GM23338 (cell line): ENCODE results near the gene DNAJC9. TPM values are rescaled to one million over a fixed set of nuclear protein-coding genes. Genes with fewer than 3 reads are reported as not detected.

ENCODE experiments used
- ATAC-seq: fragments of 200-7000 bp; cut with Tn5 transposase; 3 replicates; pipeline ENCODE4 v1.9.1; 2020
- DNase-seq: peaks from one replicate; pipeline ENCODE4 v3.0.0-alpha.2; 2015; ENCODE audit warnings: low spot score
- H2AFZ ChIP-seq: fragments of 200-600 bp; sonication (generic); 2 replicates; pipeline ENCODE4 v1.8.0; 2016; ENCODE audit warnings: antibody characterized with exemption, mild to moderate bottlenecking, moderate library complexity
- H3F3A ChIP-seq: fragments of 200-600 bp; sonication (generic); replicated peaks from 2 replicates; pipeline ENCODE4 v1.8.0; 2017; ENCODE audit warnings: antibody characterized with exemption, mixed run types, low read depth
- H3K27ac ChIP-seq: fragments of 200-600 bp; sonication (generic); 2 replicates; pipeline ENCODE4 v1.6.1; 2016; ENCODE audit warnings: low read depth
- H3K27me3 ChIP-seq: fragments of 200-600 bp; sonication (generic); 2 replicates; pipeline ENCODE4 v1.8.0; 2016; ENCODE audit warnings: mild to moderate bottlenecking, mixed run types, moderate library complexity; ENCODE audit not compliant: insufficient read depth
- H3K36me3 ChIP-seq: fragments of 200-600 bp; sonication (generic); 2 replicates; pipeline ENCODE4 v1.8.0; 2016; ENCODE audit warnings: mild to moderate bottlenecking; ENCODE audit not compliant: insufficient read depth
- H3K4me1 ChIP-seq: fragments of 200-600 bp; sonication (generic); 2 replicates; pipeline ENCODE4 v1.8.0; 2016; ENCODE audit warnings: mild to moderate bottlenecking, moderate library complexity; ENCODE audit not compliant: insufficient read depth
- H3K4me2 ChIP-seq: fragments of 200-600 bp; sonication (generic); 2 replicates; pipeline ENCODE4 v1.7.1; 2017; ENCODE audit warnings: mixed run types
- H3K4me3 ChIP-seq: fragments of 200-600 bp; sonication (generic); 2 replicates; pipeline ENCODE4 v1.6.1; 2016; ENCODE audit warnings: mixed run types
- H3K79me2 ChIP-seq: fragments of 200-600 bp; sonication (generic); replicated peaks from 2 replicates; pipeline ENCODE4 v1.8.0; 2017; ENCODE audit warnings: mild to moderate bottlenecking; ENCODE audit not compliant: insufficient read depth
- H3K9me2 ChIP-seq: fragments of 200-600 bp; sonication (generic); 2 replicates; pipeline ENCODE4 v1.8.0; 2017; ENCODE audit not compliant: insufficient read depth
- H4K20me1 ChIP-seq: fragments of 200-600 bp; sonication (generic); replicated peaks from 2 replicates; pipeline ENCODE4 v1.8.0; 2017; ENCODE audit warnings: mild to moderate bottlenecking; ENCODE audit not compliant: insufficient read depth
- H3K27ac Mint-ChIP-seq: 2 replicates; pipeline ENCODE4 v1.8.0; 2020; ENCODE audit warnings: inconsistent platforms, mild to moderate bottlenecking, moderate library complexity, mixed read lengths
- H3K27me3 Mint-ChIP-seq: 3 replicates; pipeline ENCODE4 v1.8.0; 2022; ENCODE audit warnings: low read depth, mild to moderate bottlenecking, moderate library complexity, mixed read lengths, inconsistent platforms; ENCODE audit not compliant: insufficient read depth, poor library complexity
- H3K36me3 Mint-ChIP-seq: 3 replicates; pipeline ENCODE4 v1.8.0; 2021; ENCODE audit warnings: low read depth, mild to moderate bottlenecking, inconsistent platforms, moderate library complexity, mixed read lengths
- H3K4me1 Mint-ChIP-seq: 3 replicates; pipeline ENCODE4 v1.8.0; 2020; ENCODE audit warnings: mild to moderate bottlenecking, inconsistent platforms, mixed read lengths
- H3K4me3 Mint-ChIP-seq: 3 replicates; pipeline ENCODE4 v1.8.0; 2021; ENCODE audit warnings: moderate library complexity, mild to moderate bottlenecking, inconsistent platforms, mixed read lengths
- H3K9me3 Mint-ChIP-seq: 3 replicates; pipeline ENCODE4 v1.8.0; 2020; ENCODE audit warnings: moderate library complexity, mild to moderate bottlenecking, inconsistent platforms, mixed read lengths
- CREB1 ChIP-seq: fragments of 250-450 bp; sonication (Bioruptor Pico); IDR thresholded peaks from 2 replicates; pipeline ENCODE4 v1.5.0; 2020; ENCODE audit warnings: low read depth, mild to moderate bottlenecking, moderate library complexity
- EZH2 ChIP-seq: fragments of 200-600 bp; sonication (generic); IDR thresholded peaks from one replicate; pipeline ENCODE4 v1.8.0; 2017; ENCODE audit warnings: antibody characterized with exemption, mild to moderate bottlenecking, low read depth; ENCODE audit not compliant: unreplicated experiment
- EZH2phosphoT487 ChIP-seq: fragments of 200-600 bp; sonication (generic); IDR thresholded peaks from one replicate; pipeline ENCODE4 v1.8.1; 2018; ENCODE audit warnings: antibody characterized with exemption; ENCODE audit not compliant: unreplicated experiment
- JUNB ChIP-seq: IDR thresholded peaks from one replicate; pipeline ENCODE4 v1.6.1; 2016; ENCODE audit warnings: antibody characterized with exemption; ENCODE audit not compliant: unreplicated experiment
- NANOG ChIP-seq: IDR thresholded peaks from 2 replicates; pipeline ENCODE4 v1.6.1; 2016; ENCODE audit warnings: antibody characterized with exemption, borderline replicate concordance
- POLR2AphosphoS5 ChIP-seq: IDR thresholded peaks from 2 replicates; pipeline ENCODE4 v1.6.1; 2016; ENCODE audit warnings: antibody characterized with exemption, low read depth
- STAT1 ChIP-seq: IDR thresholded peaks from one replicate; pipeline ENCODE4 v1.6.1; 2016; ENCODE audit warnings: antibody characterized with exemption; ENCODE audit not compliant: unreplicated experiment
- ZNF114 ChIP-seq: fragments of 250-450 bp; sonication (Bioruptor Pico); IDR thresholded peaks from 2 replicates; pipeline ENCODE4 v1.5.0; 2020; ENCODE audit warnings: mild to moderate bottlenecking, moderate library complexity
- ZNF331 ChIP-seq: fragments of 250-450 bp; sonication (Bioruptor Pico); IDR thresholded peaks from 2 replicates; pipeline ENCODE4 v1.5.0; 2020; ENCODE audit warnings: low read depth, mild to moderate bottlenecking, moderate library complexity
- polyA plus RNA-seq: library from polyadenylated mRNA; unstranded; fragments of >200 nt; fragmentation: Nextera tagmentation; extraction: Ambion mirVana; gene quantifications from 2 replicates; pipeline ENCODE4 v1.2.1, GENCODE V29; 2016
- total RNA-seq: library from RNA; depleted of rRNA; stranded (reverse); fragments of >200 nt; shearing (Covaris generic); gene quantifications from 2 replicates; pipeline ENCODE4 v1.2.3, GENCODE V29; 2014
- TF ChIP-seq, protein P1 (sequence below): IDR thresholded peaks from one replicate; pipeline ENCODE4 v1.6.1; 2018; ENCODE audit warnings: antibody characterized with exemption; ENCODE audit not compliant: unreplicated experiment
- TF ChIP-seq, protein P2 (sequence below): IDR thresholded peaks from 2 replicates; pipeline ENCODE4 v1.6.1; 2016; ENCODE audit warnings: antibody characterized with exemption
- TF ChIP-seq, protein P3 (sequence below), 2 experiments: fragments of 200-600 bp in 1 of 2; sonication (generic) in 1 of 2; conservative IDR thresholded peaks; 2 replicates each; pipeline versions ENCODE4 v1.5.1 to v1.6.1; 2016 to 2017; ENCODE audit warnings: antibody characterized with exemption in 2 of 2, low read depth in 2 of 2, mild to moderate bottlenecking in 2 of 2, moderate library complexity in 1 of 2
- TF ChIP-seq, protein P4 (sequence below): fragments of 250-450 bp; sonication (Bioruptor Pico); IDR thresholded peaks from 2 replicates; pipeline ENCODE4 v1.5.0; 2020; ENCODE audit warnings: mild to moderate bottlenecking, moderate library complexity

Gene DNAJC9
- total and polyA plus RNA-seq, 2 experiments from 2014 or later: 31.0 to 33.2 TPM

DNA sequence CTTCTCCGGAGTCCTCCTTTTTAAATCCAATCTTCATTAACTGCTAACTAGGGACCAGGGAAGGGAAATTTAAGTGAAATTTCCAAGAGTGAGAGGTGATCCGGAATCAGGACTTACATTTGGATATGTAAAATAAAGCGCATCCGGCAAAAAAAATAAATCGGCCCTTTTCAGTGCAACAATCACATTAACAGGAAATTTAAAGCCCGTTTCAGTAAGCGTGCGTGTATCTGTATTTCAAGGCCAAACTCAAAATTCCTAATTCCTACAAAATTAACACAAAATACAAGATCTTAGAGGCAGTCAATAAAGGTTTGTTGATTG lies 771 bp downstream of the DNAJC9 start:
- Mint-ChIP-seq H3K27ac (peak overlapping the region; percentile 100), H3K27me3 (peaks cover 4% of the 10 kb centered on the region), H3K36me3 (peaks cover 80% of the 10 kb centered on the region), H3K9me3 (no peaks in the 10 kb centered on the region), H3K4me3 (peak overlapping the region; percentile 100), H3K4me1 (peaks cover 23% of the 10 kb centered on the region; the same call in 2 of the 3 replicates)
- Histone ChIP-seq H2AFZ (no peak overlapping the region), H3K36me3 (peaks cover 57% of the 10 kb centered on the region), H3K4me2 (peak overlapping the region; percentile 98), H3K79me2 (peaks cover 64% of the 10 kb centered on the region), H3K27ac (peak overlapping the region; percentile 98), H3K4me1 (peaks cover 16% of the 10 kb centered on the region), H3F3A (peaks cover 26% of the 10 kb centered on the region), H3K4me3 (peak overlapping the region; percentile 81), H3K9me2 (no peaks in the 10 kb centered on the region), H3K27me3 (no peaks in the 10 kb centered on the region), H4K20me1 (no peaks in the 10 kb centered on the region; the same call in 1 of the 2 replicates)
- DNase-seq (no peak), ATAC-seq (no peak)
- no peak for TF ChIP-seq POLR2AphosphoS5
- no peak for TF ChIP-seq NANOG
- no peak for TF ChIP-seq EZH2
- TF ChIP-seq, protein P1, sequence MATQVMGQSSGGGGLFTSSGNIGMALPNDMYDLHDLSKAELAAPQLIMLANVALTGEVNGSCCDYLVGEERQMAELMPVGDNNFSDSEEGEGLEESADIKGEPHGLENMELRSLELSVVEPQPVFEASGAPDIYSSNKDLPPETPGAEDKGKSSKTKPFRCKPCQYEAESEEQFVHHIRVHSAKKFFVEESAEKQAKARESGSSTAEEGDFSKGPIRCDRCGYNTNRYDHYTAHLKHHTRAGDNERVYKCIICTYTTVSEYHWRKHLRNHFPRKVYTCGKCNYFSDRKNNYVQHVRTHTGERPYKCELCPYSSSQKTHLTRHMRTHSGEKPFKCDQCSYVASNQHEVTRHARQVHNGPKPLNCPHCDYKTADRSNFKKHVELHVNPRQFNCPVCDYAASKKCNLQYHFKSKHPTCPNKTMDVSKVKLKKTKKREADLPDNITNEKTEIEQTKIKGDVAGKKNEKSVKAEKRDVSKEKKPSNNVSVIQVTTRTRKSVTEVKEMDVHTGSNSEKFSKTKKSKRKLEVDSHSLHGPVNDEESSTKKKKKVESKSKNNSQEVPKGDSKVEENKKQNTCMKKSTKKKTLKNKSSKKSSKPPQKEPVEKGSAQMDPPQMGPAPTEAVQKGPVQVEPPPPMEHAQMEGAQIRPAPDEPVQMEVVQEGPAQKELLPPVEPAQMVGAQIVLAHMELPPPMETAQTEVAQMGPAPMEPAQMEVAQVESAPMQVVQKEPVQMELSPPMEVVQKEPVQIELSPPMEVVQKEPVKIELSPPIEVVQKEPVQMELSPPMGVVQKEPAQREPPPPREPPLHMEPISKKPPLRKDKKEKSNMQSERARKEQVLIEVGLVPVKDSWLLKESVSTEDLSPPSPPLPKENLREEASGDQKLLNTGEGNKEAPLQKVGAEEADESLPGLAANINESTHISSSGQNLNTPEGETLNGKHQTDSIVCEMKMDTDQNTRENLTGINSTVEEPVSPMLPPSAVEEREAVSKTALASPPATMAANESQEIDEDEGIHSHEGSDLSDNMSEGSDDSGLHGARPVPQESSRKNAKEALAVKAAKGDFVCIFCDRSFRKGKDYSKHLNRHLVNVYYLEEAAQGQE: no peak
- TF ChIP-seq ZNF114 (CRISPR knock-in tag): no peak
- no peak for TF ChIP-seq STAT1
- TF ChIP-seq, protein P2, sequence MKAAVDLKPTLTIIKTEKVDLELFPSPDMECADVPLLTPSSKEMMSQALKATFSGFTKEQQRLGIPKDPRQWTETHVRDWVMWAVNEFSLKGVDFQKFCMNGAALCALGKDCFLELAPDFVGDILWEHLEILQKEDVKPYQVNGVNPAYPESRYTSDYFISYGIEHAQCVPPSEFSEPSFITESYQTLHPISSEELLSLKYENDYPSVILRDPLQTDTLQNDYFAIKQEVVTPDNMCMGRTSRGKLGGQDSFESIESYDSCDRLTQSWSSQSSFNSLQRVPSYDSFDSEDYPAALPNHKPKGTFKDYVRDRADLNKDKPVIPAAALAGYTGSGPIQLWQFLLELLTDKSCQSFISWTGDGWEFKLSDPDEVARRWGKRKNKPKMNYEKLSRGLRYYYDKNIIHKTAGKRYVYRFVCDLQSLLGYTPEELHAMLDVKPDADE: no peak
- no peak for TF ChIP-seq JUNB
- no peak for TF ChIP-seq CREB1 (CRISPR knock-in tag)
- TF ChIP-seq, protein P3, sequence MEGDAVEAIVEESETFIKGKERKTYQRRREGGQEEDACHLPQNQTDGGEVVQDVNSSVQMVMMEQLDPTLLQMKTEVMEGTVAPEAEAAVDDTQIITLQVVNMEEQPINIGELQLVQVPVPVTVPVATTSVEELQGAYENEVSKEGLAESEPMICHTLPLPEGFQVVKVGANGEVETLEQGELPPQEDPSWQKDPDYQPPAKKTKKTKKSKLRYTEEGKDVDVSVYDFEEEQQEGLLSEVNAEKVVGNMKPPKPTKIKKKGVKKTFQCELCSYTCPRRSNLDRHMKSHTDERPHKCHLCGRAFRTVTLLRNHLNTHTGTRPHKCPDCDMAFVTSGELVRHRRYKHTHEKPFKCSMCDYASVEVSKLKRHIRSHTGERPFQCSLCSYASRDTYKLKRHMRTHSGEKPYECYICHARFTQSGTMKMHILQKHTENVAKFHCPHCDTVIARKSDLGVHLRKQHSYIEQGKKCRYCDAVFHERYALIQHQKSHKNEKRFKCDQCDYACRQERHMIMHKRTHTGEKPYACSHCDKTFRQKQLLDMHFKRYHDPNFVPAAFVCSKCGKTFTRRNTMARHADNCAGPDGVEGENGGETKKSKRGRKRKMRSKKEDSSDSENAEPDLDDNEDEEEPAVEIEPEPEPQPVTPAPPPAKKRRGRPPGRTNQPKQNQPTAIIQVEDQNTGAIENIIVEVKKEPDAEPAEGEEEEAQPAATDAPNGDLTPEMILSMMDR (conservative IDR thresholded peaks at IDR 0.05; ENCODE audit: low read depth in 2 of 2): no peak
- TF ChIP-seq EZH2phosphoT487: no peak
- TF ChIP-seq, protein P4, sequence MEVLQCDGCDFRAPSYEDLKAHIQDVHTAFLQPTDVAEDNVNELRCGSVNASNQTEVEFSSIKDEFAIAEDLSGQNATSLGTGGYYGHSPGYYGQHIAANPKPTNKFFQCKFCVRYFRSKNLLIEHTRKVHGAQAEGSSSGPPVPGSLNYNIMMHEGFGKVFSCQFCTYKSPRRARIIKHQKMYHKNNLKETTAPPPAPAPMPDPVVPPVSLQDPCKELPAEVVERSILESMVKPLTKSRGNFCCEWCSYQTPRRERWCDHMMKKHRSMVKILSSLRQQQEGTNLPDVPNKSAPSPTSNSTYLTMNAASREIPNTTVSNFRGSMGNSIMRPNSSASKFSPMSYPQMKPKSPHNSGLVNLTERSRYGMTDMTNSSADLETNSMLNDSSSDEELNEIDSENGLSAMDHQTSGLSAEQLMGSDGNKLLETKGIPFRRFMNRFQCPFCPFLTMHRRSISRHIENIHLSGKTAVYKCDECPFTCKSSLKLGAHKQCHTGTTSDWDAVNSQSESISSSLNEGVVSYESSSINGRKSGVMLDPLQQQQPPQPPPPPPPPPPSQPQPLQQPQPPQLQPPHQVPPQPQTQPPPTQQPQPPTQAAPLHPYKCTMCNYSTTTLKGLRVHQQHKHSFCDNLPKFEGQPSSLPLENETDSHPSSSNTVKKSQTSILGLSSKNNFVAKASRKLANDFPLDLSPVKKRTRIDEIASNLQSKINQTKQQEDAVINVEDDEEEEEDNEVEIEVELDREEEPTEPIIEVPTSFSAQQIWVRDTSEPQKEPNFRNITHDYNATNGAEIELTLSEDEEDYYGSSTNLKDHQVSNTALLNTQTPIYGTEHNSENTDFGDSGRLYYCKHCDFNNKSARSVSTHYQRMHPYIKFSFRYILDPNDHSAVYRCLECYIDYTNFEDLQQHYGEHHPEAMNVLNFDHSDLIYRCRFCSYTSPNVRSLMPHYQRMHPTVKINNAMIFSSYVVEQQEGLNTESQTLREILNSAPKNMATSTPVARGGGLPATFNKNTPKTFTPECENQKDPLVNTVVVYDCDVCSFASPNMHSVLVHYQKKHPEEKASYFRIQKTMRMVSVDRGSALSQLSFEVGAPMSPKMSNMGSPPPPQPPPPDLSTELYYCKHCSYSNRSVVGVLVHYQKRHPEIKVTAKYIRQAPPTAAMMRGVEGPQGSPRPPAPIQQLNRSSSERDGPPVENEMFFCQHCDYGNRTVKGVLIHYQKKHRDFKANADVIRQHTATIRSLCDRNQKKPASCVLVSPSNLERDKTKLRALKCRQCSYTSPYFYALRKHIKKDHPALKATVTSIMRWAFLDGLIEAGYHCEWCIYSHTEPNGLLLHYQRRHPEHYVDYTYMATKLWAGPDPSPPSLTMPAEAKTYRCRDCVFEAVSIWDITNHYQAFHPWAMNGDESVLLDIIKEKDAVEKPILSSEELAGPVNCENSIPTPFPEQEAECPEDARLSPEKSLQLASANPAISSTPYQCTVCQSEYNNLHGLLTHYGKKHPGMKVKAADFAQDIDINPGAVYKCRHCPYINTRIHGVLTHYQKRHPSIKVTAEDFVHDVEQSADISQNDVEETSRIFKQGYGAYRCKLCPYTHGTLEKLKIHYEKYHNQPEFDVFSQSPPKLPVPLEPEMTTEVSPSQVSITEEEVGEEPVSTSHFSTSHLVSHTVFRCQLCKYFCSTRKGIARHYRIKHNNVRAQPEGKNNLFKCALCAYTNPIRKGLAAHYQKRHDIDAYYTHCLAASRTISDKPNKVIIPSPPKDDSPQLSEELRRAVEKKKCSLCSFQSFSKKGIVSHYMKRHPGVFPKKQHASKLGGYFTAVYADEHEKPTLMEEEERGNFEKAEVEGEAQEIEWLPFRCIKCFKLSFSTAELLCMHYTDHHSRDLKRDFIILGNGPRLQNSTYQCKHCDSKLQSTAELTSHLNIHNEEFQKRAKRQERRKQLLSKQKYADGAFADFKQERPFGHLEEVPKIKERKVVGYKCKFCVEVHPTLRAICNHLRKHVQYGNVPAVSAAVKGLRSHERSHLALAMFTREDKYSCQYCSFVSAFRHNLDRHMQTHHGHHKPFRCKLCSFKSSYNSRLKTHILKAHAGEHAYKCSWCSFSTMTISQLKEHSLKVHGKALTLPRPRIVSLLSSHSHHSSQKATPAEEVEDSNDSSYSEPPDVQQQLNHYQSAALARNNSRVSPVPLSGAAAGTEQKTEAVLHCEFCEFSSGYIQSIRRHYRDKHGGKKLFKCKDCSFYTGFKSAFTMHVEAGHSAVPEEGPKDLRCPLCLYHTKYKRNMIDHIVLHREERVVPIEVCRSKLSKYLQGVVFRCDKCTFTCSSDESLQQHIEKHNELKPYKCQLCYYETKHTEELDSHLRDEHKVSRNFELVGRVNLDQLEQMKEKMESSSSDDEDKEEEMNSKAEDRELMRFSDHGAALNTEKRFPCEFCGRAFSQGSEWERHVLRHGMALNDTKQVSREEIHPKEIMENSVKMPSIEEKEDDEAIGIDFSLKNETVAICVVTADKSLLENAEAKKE (CRISPR knock-in tag): no peak
- no peak for TF ChIP-seq ZNF331 (CRISPR knock-in tag)
